Measurements from ENCODE around the gene RASGRP3.

DNA sequence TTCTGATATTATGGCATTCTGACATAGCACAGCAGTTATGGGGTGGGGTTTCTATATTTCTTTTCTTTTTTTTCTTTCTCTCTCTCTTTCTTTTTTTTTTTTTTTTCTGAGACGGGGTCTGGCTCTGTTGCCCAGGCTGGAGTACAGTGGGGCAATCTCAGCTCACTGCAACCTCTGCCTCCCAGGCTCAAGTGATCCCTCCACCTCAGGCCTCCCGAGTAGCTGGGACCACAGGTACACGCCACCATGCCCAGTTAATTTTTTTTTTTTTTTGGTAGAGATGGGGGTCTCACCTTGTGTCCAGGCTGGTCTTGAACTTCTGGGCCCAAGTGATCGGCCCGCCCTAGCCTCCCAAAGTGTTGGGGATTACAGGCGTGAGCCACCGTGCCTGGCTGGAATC lies 130.2 kb downstream of the RASGRP3 start:
- TF ChIP-seq, protein P1, sequence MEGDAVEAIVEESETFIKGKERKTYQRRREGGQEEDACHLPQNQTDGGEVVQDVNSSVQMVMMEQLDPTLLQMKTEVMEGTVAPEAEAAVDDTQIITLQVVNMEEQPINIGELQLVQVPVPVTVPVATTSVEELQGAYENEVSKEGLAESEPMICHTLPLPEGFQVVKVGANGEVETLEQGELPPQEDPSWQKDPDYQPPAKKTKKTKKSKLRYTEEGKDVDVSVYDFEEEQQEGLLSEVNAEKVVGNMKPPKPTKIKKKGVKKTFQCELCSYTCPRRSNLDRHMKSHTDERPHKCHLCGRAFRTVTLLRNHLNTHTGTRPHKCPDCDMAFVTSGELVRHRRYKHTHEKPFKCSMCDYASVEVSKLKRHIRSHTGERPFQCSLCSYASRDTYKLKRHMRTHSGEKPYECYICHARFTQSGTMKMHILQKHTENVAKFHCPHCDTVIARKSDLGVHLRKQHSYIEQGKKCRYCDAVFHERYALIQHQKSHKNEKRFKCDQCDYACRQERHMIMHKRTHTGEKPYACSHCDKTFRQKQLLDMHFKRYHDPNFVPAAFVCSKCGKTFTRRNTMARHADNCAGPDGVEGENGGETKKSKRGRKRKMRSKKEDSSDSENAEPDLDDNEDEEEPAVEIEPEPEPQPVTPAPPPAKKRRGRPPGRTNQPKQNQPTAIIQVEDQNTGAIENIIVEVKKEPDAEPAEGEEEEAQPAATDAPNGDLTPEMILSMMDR (conservative IDR thresholded peaks at IDR 0.05), result no peak
- no peak for TF ChIP-seq EZH2 (IDR thresholded peaks at IDR 0.05; ENCODE audit: low read depth)

All from PC-9 (cell line).